HL-60 (cell line): ENCODE measurements around the gene OR10AD1.

ENCODE experiments used
- DNase-seq, 2 experiments: peaks; one replicate each; pipeline ENCODE4 v3.0.0-alpha.2; 2010 to 2020; ENCODE audit warnings: low read depth in 1 of 2, low spot score in 1 of 2
- H3K27ac ChIP-seq: fragments of 250-450 bp; sonication (Bioruptor Pico); replicated peaks from 2 replicates; pipeline ENCODE4 v1.5.1; 2020; ENCODE audit warnings: mild to moderate bottlenecking, moderate library complexity
- H3K27me3 ChIP-seq: fragments of 250-450 bp; sonication (Bioruptor Pico); 2 replicates; pipeline ENCODE4 v1.5.1; 2021; ENCODE audit warnings: mild to moderate bottlenecking, moderate library complexity; ENCODE audit not compliant: insufficient read depth, poor library complexity, severe bottlenecking
- H3K4me3 ChIP-seq: replicated peaks from 2 replicates; pipeline ENCODE4 v1.5.1; 2011; ENCODE audit warnings: mild to moderate bottlenecking, control low read depth, low read length; ENCODE audit not compliant: insufficient read depth
- CTCF ChIP-seq: IDR thresholded peaks from one replicate; pipeline ENCODE4 v1.5.1; 2011; ENCODE audit warnings: low read length, control low read depth, inconsistent platforms; ENCODE audit not compliant: insufficient read depth
- GABPA ChIP-seq: IDR thresholded peaks from 2 replicates; pipeline ENCODE4 v1.6.1; 2012; ENCODE audit warnings: low read depth
- POLR2AphosphoS5 ChIP-seq: IDR thresholded peaks from 2 replicates; pipeline ENCODE4 v1.6.1; 2012; ENCODE audit warnings: low read depth
- SPI1 ChIP-seq: IDR thresholded peaks from 2 replicates; pipeline ENCODE4 v1.6.1; 2012; ENCODE audit warnings: low read depth, mild to moderate bottlenecking, borderline replicate concordance
- TF ChIP-seq, protein P1 (sequence below): IDR thresholded peaks from 2 replicates; pipeline ENCODE4 v1.6.1; 2012; ENCODE audit warnings: low read depth; ENCODE audit not compliant: insufficient replicate concordance

Gene OR10AD1

GRCh38 chr12:48165089-48165981 lies 37.8 kb downstream of the OR10AD1 start:
- no peak overlapping the region for H3K4me3 ChIP-seq
- TF ChIP-seq CTCF (peak; percentile 72), GABPA (no peak)
- DNase-seq, result peak in 1 of 2 experiments; percentile 49
- H3K27me3 ChIP-seq, result no peaks in the 10 kb centered on the region
- H3K27ac ChIP-seq, result no peak overlapping the region

DNA sequence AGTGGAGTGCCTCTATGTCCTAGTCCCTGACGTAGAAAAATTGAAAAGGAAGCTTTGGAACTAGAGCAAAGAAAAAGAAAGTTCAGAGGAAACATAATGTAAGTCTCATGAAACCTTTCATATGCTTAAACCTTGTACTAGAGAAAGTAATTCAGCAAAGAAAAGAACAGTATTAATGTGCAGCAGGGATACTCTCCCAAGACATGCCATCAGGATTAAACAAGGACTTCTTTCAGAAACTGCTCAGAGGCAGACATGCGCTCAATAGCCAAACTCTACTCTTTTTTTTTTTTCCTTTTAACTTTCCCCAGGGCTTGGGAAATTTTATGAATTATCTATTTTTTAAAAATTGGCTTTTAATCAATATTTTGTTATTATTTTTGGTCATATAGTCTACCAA lies 38.6 kb downstream of the OR10AD1 start:
- Histone ChIP-seq H3K4me3 (no peak overlapping the region), H3K27ac (no peak overlapping the region), H3K27me3 (no peaks in the 10 kb centered on the region)
- TF ChIP-seq SPI1 (no peak), CTCF (no peak), GABPA (no peak), POLR2AphosphoS5 (no peak)
- TF ChIP-seq, protein P1, sequence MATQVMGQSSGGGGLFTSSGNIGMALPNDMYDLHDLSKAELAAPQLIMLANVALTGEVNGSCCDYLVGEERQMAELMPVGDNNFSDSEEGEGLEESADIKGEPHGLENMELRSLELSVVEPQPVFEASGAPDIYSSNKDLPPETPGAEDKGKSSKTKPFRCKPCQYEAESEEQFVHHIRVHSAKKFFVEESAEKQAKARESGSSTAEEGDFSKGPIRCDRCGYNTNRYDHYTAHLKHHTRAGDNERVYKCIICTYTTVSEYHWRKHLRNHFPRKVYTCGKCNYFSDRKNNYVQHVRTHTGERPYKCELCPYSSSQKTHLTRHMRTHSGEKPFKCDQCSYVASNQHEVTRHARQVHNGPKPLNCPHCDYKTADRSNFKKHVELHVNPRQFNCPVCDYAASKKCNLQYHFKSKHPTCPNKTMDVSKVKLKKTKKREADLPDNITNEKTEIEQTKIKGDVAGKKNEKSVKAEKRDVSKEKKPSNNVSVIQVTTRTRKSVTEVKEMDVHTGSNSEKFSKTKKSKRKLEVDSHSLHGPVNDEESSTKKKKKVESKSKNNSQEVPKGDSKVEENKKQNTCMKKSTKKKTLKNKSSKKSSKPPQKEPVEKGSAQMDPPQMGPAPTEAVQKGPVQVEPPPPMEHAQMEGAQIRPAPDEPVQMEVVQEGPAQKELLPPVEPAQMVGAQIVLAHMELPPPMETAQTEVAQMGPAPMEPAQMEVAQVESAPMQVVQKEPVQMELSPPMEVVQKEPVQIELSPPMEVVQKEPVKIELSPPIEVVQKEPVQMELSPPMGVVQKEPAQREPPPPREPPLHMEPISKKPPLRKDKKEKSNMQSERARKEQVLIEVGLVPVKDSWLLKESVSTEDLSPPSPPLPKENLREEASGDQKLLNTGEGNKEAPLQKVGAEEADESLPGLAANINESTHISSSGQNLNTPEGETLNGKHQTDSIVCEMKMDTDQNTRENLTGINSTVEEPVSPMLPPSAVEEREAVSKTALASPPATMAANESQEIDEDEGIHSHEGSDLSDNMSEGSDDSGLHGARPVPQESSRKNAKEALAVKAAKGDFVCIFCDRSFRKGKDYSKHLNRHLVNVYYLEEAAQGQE, result no peak
- DNase-seq, result no peak

DNA sequence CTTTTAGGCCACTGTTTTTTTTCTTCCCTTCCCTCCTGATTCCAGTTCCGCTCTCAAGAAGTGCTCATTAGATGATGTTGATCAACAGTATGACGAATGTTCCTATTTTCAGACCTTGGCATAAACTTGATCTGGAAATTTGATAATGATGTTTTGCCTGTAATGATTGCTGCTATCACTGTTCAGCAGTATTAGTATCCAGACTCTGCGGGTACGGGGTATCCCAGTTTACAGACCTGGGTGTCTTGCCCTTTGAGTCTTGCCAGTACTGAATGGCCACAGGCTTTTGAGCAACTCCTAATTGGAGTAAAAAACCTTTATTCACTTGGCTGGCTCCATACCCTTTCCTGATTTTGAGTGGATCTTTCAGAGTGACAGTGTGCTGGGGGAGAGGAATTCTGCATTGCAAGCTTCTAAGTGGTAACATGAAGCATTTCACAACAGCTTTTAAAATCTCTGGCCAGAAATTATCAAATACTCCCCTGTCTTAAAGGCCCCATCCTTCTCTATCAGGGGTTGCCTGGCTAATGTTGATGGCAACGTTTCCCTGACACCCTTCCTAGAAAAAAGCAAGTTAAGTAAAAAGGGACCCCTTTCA lies 39.8 kb downstream of the OR10AD1 start:
- H3K27ac ChIP-seq, result no peak overlapping the region
- no peaks in the 10 kb centered on the region for H3K27me3 ChIP-seq
- no peak for DNase-seq
- H3K4me3 ChIP-seq, result no peak overlapping the region
- TF ChIP-seq POLR2AphosphoS5, result no peak
- TF ChIP-seq GABPA, result no peak
- TF ChIP-seq CTCF, result no peak
- TF ChIP-seq SPI1, result no peak
- TF ChIP-seq, protein P1, result no peak
